ENCODE results near the gene KCNN2.
"Not testable (repeated sequence)": the region's sequence is repeated elsewhere in the genome, so short reads cannot be mapped to it uniquely, and the experiment has no call there.

KCNN2 gene

DNA sequence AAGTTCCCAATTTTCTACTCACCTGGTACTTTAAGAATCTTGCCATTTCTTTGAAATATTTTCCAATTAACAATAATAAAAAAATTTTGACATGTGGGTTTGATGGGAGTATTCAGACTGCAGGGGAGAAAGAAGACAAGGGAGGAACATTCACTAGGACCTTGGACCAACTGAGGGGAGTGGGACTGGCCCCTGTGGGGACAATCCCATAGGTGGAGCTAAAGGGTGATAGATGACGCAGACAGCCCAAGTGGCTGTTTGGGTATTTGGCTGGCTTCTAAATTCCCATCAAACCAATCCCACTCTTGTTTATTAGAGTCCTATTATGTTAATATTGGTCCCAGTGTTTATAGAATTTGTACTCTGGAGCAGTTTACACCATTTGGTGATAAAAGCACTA is 65.3 kb downstream of the KCNN2 start:
- DNase-seq: no peak

- DNase-seq: no peak
Measured at GRCh38 chr5:114430532-114430931, 68.7 kb downstream of the KCNN2 start.

DNA sequence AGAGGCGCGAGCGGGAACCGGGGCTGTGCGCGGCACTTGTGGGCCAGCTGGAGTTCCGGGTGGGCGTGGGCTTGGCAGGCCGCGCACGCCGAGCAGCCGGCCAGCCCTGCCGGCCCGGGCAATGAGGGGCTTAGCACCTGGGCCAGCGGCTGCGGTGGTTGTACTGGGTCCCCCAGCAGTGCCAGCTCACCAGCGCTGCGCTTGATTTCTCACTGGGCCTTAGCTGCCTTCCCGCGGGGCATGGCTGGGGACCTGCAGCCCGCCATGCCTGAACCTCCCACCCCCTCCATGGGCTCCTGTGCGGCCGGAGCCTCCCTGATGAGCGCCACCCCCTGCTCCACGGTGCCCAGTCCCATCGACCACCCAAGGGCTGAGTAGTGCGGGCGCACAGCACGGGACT is 70.8 kb downstream of the KCNN2 start:
- DNase-seq: not testable (repeated sequence)

- DNase-seq: no peak
Measured at GRCh38 chr5:114434396-114435219, 72.7 kb downstream of the KCNN2 start.

GRCh38 chr5:114435220-114435481 is 73.3 kb downstream of the KCNN2 start:
- DNase-seq: no peak

GRCh38 chr5:114435885-114436299 is 74.0 kb downstream of the KCNN2 start:
- no peak for DNase-seq

DNA sequence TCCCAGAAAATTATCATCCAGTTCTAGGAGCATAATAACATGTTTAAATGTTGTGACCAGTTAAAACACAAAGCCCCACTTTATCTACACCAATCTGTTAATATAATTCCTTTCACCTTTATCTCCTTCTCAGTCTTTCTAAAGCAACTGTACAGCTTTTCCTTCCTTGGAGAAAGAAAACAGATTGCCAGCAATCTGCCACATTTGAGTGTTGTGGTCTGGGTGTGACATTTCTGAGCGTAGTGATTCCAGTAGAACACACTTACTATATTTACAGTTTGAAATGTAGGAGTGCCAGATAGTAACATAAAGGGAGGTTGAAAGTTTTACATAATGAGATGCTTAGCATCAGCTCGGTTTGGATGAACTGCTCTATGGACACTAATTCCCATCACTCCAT is 76.1 kb downstream of the KCNN2 start:
- DNase-seq: no peak

- no peak for DNase-seq
Measured at GRCh38 chr5:114438471-114438870, 76.6 kb downstream of the KCNN2 start.

- DNase-seq: no peak
Measured at GRCh38 chr5:114447084-114447773, 85.4 kb downstream of the KCNN2 start.

DNA sequence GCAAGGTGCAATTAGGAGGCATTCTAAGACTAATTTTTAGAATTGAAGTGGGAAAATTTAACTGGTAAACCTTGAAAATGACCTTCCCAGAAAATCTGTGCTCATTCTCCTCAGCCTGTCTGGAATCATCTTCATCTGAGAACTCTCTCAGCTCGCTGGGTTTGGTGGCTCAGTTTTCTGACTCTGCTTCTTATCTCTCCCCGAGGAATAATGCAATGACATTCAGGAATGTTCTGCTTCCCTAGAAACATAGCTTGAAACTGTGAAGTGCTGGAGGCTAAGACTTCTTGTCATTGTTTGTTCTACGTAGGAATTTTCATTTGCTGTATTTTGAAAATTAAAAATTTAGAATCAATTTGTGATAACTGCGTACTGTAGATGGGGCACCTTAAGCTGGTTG is 86.6 kb downstream of the KCNN2 start:
- DNase-seq: no peak

- DNase-seq: peak; percentile 25
Measured at GRCh38 chr5:114449860-114450421, 88.1 kb downstream of the KCNN2 start.

DNA sequence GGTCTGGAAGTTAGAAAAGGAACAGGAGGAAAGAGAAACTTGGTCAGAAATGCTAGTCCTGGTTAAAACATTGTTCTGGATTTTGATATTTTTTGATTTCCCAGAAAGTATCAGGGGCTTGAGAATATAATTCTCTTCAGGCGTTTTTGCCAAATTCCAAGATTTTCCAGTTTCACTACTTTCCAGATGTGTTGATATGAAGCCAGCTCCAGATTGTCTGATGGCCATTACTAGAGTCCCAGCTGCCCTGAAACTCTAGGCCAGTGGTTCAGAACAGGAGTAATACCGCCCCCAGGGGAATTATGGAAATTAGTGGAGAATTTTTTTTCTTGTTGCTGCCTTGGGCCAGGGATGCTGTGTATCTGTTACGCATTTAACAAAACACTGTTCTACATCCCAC is 88.6 kb downstream of the KCNN2 start:
- DNase-seq: no peak

- DNase-seq: no peak
Measured at GRCh38 chr5:114458726-114459125, 96.9 kb downstream of the KCNN2 start.

- DNase-seq: no peak
Measured at GRCh38 chr5:114467171-114467570, 105.3 kb downstream of the KCNN2 start.

DNA sequence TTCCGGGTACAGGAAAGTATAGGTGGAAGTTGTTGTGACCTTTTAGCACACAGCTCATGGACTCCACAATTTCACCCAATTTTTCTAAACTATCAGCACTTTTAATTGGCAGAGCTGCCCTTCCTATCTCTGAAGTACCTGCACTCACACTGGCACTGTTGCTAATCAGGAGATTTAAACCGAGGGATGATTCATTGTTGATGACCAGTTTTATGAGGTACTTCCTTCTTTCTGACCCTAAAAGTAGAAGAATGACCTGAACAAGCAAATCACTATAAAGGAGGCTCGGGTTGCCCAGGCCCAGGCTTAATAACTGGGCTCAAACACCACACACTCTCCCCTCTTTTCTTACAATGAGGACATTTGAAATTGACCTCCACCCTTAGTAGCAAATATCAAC is 105.9 kb downstream of the KCNN2 start:
- DNase-seq: no peak

DNA sequence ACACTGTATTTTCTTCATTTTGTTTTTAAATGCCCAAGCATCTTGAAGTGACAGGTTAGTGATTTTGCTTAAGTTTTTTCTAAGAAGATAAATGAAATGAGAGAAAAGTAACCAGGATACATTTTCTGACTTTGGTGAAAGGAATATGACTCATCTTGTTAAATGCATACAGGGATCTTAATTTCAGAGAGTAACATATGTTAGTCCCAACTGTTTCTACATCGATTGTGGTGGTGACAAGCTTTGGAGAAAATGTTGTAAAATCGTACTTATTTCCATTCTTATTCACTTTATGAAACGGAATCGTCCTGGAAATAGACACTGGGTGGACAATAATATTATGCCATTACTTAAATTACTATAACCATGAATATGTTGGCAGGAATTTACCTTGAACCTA is 107.5 kb downstream of the KCNN2 start:
- DNase-seq: no peak

DNA sequence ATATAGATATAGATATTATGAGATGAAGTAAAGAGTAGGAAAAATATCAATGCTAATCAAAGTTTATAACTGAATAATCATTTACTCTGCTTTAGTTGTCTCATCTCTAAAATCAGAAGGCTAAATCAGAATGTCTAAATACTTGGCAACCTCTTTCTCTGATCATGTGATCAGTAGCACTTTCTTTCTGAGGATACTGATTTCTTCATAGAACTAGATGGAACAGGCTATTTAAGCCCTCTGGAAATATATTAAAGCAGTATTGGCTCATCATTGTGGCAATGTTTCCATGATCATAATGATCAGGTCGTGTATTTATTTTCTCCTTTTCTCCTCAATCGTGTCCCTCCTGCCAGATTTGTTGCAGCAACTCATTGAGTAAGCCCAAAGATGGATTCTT is 109.7 kb downstream of the KCNN2 start:
- no peak for DNase-seq

- no peak for DNase-seq
Measured at GRCh38 chr5:114473541-114473940, 111.7 kb downstream of the KCNN2 start.

DNA sequence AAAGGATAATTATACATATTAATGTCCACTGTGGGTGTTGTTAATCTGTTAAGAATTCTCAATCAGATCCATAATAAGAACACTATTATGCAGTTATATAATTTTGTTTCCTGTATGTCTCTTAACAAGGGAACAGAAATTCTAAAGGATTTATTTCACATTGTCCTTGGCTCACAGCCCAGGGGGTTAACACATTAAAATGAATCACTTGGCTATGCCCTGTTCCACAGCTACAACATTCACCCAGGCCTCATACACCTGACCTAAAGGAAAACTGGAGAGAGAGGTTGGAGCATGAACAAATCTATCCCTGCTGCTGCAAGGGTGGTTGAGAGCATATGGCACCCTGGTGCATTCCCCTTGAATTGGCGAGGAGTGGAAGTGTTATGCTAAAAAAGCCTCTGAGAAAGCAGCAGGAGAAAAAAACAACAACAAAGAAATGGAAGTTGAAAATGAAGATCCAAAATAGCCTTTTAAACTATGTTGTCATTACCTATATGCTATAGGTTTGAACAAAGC is 116.0 kb downstream of the KCNN2 start:
- DNase-seq: no peak

DNA sequence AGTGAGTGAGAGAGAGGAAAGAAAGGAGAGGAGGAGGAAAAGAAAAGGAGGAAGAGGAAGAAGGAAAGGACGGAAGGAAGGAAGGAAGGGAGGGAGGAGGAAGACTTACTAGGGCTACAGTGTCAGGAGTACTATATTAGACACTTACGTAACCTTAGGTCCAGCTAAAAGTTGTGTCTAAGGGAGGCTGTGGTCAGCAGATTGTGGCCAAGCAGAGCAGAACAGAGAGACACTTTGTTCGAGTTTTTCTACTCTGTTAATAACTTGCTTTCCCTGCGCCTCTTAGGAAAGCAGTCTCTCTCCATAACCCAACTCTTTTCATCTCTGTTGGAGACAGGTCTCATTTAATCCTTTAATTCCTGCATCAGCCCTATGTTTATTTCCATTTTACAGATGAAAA is 138.9 kb downstream of the KCNN2 start:
- DNase-seq: no peak

- no peak for DNase-seq
Measured at GRCh38 chr5:114504560-114504959, 142.7 kb downstream of the KCNN2 start.

GRCh38 chr5:114524221-114524620 is 162.4 kb downstream of the KCNN2 start:
- no peak for DNase-seq

DNA sequence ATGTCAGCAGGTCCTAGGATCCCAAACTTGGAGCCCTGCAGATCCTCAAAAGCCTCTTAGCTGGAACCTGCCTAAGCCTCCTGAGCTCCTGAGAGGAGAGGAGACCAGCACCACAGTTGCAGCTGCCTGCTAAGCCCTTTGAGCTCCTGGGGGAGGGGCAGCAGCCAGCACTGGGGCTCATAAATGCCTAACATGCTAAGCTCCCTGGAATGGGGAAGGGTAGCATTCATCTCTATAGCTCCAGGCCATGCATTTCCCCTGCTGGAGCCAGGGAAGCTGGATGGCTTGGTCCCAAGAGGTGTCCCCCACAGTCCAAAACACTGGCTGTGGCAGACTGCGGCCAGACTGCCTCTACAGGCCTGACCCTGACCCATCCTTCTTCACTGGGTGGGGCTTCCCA is 182.7 kb downstream of the KCNN2 start:
- DNase-seq: no peak

Measured in NCI-H1048 (cell line).